ENCODE measurements around the gene CEBPG. TPM values are rescaled to one million over a fixed set of nuclear protein-coding genes. Genes with fewer than 3 reads are reported as not detected.

Gene CEBPG
- total RNA-seq, result 16.4 and 21.6 TPM in 2 replicates

GRCh38 chr19:33373453-33374235 is at the start of gene CEBPG:
TSS of gene CEBPG (plus strand) at chr19:33373709. CDS start at chr19:33379240, 5,531 bp downstream.

Other genes starting within 250 kb of the CEBPG start
- 0.17 TPM in 1 of 2 replicates, not detected in the other for gene WDR88, start 241.6 kb upstream of the CEBPG start, total RNA-seq
- 21.9 and 30.6 TPM in 2 replicates for gene LRP3, start 179.4 kb upstream of the CEBPG start, total RNA-seq
- not detected in 2 replicates for gene SLC7A10, start 147.9 kb upstream of the CEBPG start, total RNA-seq
- gene CEBPA, start 71.2 kb upstream of the CEBPG start, total RNA-seq, result 0.32 and 0.77 TPM in 2 replicates
- 88.4 and 88.9 TPM in 2 replicates for gene PEPD, start 148.1 kb downstream of the CEBPG start, total RNA-seq
- not detected in 2 replicates for gene CHST8, start 248.2 kb downstream of the CEBPG start, total RNA-seq

Data from bronchial smooth muscle cell (primary cell).